Activated CD4-positive, alpha-beta T cell treated with anti-CD3 and anti-CD28 coated beads, Interleukin-2, Interleukin-6, amounts not matched to agents 100 ng/mL and 50 ng/mL, durations not matched to agents 16 hours and 8 hours (primary cell): ENCODE results near the gene NKX3-2.

Experiments used
- DNase-seq: peaks from one replicate; pipeline ENCODE4 v3.0.0-alpha.2; 2020

Gene NKX3-2

DNA sequence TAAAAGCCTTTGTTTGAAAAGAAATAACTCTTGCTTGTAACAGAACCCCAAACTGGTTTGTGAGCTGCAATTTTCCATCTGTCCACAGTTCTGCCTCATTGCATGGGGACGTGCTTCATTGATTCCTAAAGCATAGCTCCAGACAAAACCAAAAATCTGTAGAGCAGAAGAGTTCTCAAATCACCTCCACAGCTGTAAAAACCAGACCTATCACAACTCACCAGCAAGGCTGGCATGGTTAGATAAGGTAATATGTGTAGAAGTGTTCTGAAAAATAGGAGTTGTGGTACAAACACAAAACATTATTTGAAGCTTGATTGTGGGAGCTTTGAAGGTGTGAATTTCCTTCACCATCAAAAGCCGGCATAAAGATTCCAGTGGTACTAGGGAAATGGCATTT lies 47.7 kb downstream of the NKX3-2 start:
- DNase-seq = no peak

DNA sequence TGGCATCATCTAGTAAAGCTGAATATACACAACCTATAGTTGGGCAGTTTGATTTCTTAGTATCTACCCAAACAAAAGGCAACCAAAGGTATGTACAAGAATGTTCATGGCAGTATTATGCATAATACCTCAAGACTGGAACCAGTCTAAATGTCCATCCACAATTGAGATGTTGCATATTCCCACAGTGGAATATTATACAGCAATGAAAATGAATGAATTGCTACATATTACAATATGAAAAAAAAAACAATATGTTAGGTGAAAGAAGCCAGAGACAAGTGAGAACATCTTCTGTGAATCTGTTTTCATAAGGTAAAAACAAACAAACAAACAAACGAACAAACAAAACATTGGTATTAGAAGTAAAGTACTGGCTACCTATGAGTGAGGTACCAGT lies 48.6 kb downstream of the NKX3-2 start:
- DNase-seq = no peak

DNA sequence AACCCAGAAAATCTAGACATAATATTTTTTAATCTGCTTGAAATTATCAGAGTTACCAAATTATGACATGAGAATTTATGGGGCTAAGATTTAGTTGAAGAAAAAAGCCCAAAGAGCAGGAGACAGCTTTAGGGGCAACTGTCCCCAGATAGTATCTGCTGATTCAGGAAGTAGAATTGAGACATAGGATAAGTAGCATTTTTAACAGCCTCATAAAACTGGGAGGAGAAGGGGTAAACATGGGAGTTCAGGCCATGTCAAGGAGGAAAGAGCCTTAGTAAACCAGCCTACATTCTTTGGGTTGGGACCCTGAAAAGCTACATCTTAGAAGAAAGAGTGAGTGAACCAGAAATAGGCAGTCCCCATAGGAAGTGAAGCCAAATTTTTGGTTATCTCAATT lies 50.5 kb downstream of the NKX3-2 start:
- DNase-seq = no peak

DNA sequence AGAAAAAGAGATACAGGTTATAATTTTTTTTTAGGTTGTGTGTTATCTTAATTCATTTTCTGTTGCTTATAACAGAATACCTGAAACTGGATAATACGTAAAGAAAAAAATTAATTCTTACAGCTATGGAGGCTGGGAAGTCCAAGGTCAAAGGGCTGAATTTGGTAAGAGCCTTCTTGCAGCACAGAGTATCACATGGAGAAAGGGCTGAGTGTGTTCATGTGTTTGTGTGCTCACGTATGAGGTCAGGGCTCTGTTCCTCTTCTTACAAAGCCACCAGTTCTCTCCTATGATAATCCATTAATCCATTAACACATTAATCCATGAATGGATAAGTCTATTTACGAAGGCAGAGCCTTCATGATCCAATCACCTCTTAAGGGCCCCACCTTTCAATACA lies 51.6 kb downstream of the NKX3-2 start:
- no peak for DNase-seq
